ENCODE data around the gene CRB2.

GRCh38 chr9:123318202-123318601 is 37.8 kb upstream of the CRB2 start:
- TF ChIP-seq POLR2AphosphoS5 (IDR thresholded peaks at IDR 0.05; ENCODE audit: borderline replicate concordance, low read depth, low read length): no peak
- no peak for TF ChIP-seq EZH2 (IDR thresholded peaks at IDR 0.05)
- no peak for TF ChIP-seq FOXP2 (optimal IDR thresholded peaks at IDR 0.05; ENCODE audit: control extremely low read depth, extremely low read length, insufficient read depth)
